GM12872 (cell line): ENCODE data around the gene CHMP4A.

Experiments used
- CTCF ChIP-seq: IDR thresholded peaks from 3 replicates; pipeline ENCODE4 v1.5.1; 2011; ENCODE audit warnings: low read depth, mild to moderate bottlenecking, low read length, moderate library complexity; ENCODE audit not compliant: insufficient read depth

CHMP4A gene

GRCh38 chr14:24235804-24236688 is 22.8 kb upstream of the CHMP4A start:
- TF ChIP-seq CTCF = no peak

DNA sequence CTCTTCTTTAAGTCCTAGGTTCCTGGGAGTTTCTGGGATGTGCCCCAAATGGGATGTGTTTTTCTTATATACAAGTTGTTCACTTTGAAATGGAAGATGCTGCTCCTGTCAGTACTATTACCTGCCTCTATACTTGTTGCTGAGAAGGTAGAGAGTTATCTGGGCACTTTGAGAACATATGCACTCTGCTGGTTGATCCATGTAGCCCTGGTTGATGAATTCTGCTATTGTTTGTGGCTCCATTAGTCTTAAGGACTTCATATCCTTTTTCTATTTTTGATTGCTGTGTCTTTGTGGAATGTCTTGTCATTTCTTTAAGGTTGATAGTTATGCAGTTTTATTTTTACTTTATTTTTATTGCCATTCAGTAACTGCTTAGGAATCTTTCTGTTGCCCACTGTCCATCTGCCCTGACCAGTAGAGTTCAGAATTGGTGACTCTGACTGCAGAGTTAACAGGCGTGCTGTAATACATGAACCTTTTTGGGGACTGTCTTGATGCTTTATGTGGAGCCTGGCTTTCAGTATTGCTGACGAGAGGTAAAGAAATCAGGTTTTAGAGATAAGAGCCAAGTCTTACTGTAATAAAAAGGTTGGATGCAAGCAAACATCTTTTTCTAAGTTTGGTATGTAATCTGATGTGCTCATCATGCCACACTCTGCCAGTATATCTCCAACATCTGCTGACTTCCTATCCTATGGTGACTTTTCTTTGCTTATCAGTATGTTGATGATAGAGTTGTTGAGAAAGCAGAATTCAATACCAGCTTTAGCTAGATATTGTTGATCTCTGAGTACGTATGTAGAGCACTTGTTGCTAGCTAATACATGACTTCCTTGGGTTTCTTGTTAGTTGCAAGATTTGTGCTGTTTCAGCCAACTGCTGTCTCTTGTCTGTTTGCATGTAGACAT is 21.1 kb upstream of the CHMP4A start:
- no peak for TF ChIP-seq CTCF

- TF ChIP-seq CTCF = no peak
These were observed 20.2 kb upstream of the CHMP4A start for GRCh38 chr14:24233538-24233866.

GRCh38 chr14:24232645-24233537 is 19.6 kb upstream of the CHMP4A start, which contains the start of gene GMPR2:
Gene GMPR2 (plus strand): TSS chr14:24232929. CDS start chr14:24233254, 325 bp downstream.
- TF ChIP-seq CTCF = no peak

- TF ChIP-seq CTCF = no peak
These were observed 18.9 kb upstream of the CHMP4A start, which contains the start of gene NEDD8 for GRCh38 chr14:24232121-24232644. Gene NEDD8 (minus strand): TSS chr14:24232367. CDS start chr14:24232267, 100 bp downstream.

- TF ChIP-seq CTCF = no peak
These were observed 18.2 kb upstream of the CHMP4A start for GRCh38 chr14:24231263-24232120.
